GM12878 (cell line): Measurements from ENCODE around the gene MOCOS. TPM values are rescaled to one million over a fixed set of nuclear protein-coding genes. Genes with fewer than 3 reads are reported as not detected.

Experiments used
- ATAC-seq: fragments of 200-7000 bp; cut with Tn5 transposase; 3 replicates; pipeline ENCODE4 v1.9.1; 2020; ENCODE audit warnings: mild to moderate bottlenecking, moderate library complexity
- BruUV-seq: library from RNA; stranded (reverse); fragments of 400-500 nt; replicated peaks from 2 replicates; lab custom pipeline; 2021; lab: Mats Ljungman, UMichigan
- CTCF ChIA-PET: fragments of 300-600 bp; sonication (Branson Sonifier 250); formaldehyde crosslinking; extraction: SDS; loops from one replicate; lab custom pipeline; 2021; ENCODE audit warnings: inconsistent platforms; lab: Yijun Ruan, JAX
- POLR2A ChIA-PET: fragments of 350-600 bp; formaldehyde crosslinking; extraction: SDS; loops from one replicate; lab custom pipeline; 2021; ENCODE audit warnings: inconsistent platforms; lab: Charles Lee
- RAD21 ChIA-PET: fragments of 300-600 bp; sonication (Branson Sonifier 250); formaldehyde crosslinking; loops from one replicate; lab custom pipeline; 2023; ENCODE audit warnings: antibody characterized with exemption; ENCODE audit not compliant: unreplicated experiment; lab: Charles Lee
- SMC1A ChIA-PET: fragments of 300-600 bp; sonication (Branson Sonifier 250); formaldehyde crosslinking; loops from one replicate; lab custom pipeline; 2023; ENCODE audit not compliant: unreplicated experiment, uncharacterized antibody; lab: Charles Lee
- DNase-seq: peaks from one replicate; pipeline ENCODE4 v3.0.0-alpha.2; 2011; ENCODE audit warnings: low read depth, low spot score
- FAIRE-seq: peaks from 3 replicates; lab custom pipeline; 2011; peaks lifted over from hg19 to GRCh38; lab: Jason Lieb, UNC
- H2AFZ ChIP-seq: 2 replicates; pipeline ENCODE4 v1.6.0; 2011; ENCODE audit warnings: low read depth, low read length, control low read depth; ENCODE audit not compliant: control insufficient read depth
- H3K27ac ChIP-seq: 2 replicates; pipeline ENCODE4 v1.5.1; 2011; ENCODE audit warnings: control low read depth; ENCODE audit not compliant: control insufficient read depth, insufficient read depth
- H3K27me3 ChIP-seq, 2 experiments: replicated peaks in 1 of 2; 2 replicates each; pipeline versions ENCODE4 v1.6.0 to v1.6.1; 2011; ENCODE audit warnings: low read length in 1 of 2; ENCODE audit not compliant: control insufficient read depth in 2 of 2, insufficient read depth in 2 of 2
- H3K36me3 ChIP-seq, 2 experiments: 2 replicates each; pipeline ENCODE4 v1.5.1; 2011; ENCODE audit warnings: low read length in 1 of 2; ENCODE audit not compliant: control insufficient read depth in 2 of 2, insufficient read depth in 2 of 2
- H3K4me1 ChIP-seq: 2 replicates; pipeline ENCODE4 v1.6.1; 2011; ENCODE audit warnings: mild to moderate bottlenecking, low read length, moderate library complexity, mixed read lengths; ENCODE audit not compliant: control insufficient read depth, insufficient read depth
- H3K4me2 ChIP-seq: 2 replicates; pipeline ENCODE4 v1.6.0; 2011; ENCODE audit warnings: control low read depth; ENCODE audit not compliant: control insufficient read depth, insufficient read depth
- H3K4me3 ChIP-seq: fragments of 200-600 bp; sonication (generic); 2 replicates; pipeline ENCODE4 v1.5.1; 2016
- H3K79me2 ChIP-seq: 2 replicates; pipeline ENCODE4 v1.6.0; 2011; ENCODE audit warnings: low read length; ENCODE audit not compliant: control insufficient read depth, insufficient read depth
- H3K9ac ChIP-seq: 2 replicates; pipeline ENCODE4 v1.8.0; 2011; ENCODE audit warnings: low read length, control low read depth, mixed read lengths; ENCODE audit not compliant: control insufficient read depth, insufficient read depth
- H3K9me3 ChIP-seq: replicated peaks from 3 replicates; pipeline ENCODE4 v1.5.1; 2011; ENCODE audit warnings: mild to moderate bottlenecking, low read length; ENCODE audit not compliant: control insufficient read depth, insufficient read depth
- H4K20me1 ChIP-seq: 2 replicates; pipeline ENCODE4 v1.6.0; 2011; ENCODE audit not compliant: control insufficient read depth, insufficient read depth
- CHD1 ChIP-seq: IDR thresholded peaks from 2 replicates; pipeline ENCODE4 v1.6.1; 2012; ENCODE audit warnings: low read depth, low read length, improper control_type of control experiment
- CHD4 ChIP-seq: fragments of 200-600 bp; sonication (generic); IDR thresholded peaks from 2 replicates; pipeline ENCODE4 v1.6.1; 2016; ENCODE audit warnings: mild to moderate bottlenecking
- HDAC6 ChIP-seq: fragments of 200-600 bp; sonication (generic); IDR thresholded peaks from one replicate; pipeline ENCODE4 v1.8.0; 2017; ENCODE audit warnings: antibody characterized with exemption; ENCODE audit not compliant: unreplicated experiment
- MEF2A ChIP-seq: IDR thresholded peaks from 2 replicates; pipeline ENCODE4 v1.6.1; 2011; ENCODE audit warnings: low read depth, mild to moderate bottlenecking, low read length, moderate library complexity; ENCODE audit not compliant: insufficient read depth
- MEF2B ChIP-seq: fragments of 450-650 bp; IDR thresholded peaks from 2 replicates; pipeline ENCODE4 v1.6.1; 2018; ENCODE audit warnings: mild to moderate bottlenecking, moderate library complexity; ENCODE audit not compliant: partially characterized antibody, poor library complexity, severe bottlenecking
- SUPT20H ChIP-seq: IDR thresholded peaks from 2 replicates; pipeline ENCODE4 v1.6.1; 2011; ENCODE audit warnings: low read depth, mild to moderate bottlenecking, low read length, moderate library complexity, borderline replicate concordance; ENCODE audit not compliant: control insufficient read depth
- TBL1XR1 ChIP-seq: IDR thresholded peaks from 2 replicates; pipeline ENCODE4 v1.6.1; 2012; ENCODE audit warnings: low read depth, low read length, improper control_type of control experiment
- WGBS: methylation state at CpG from one replicate; pipeline ENCODE4 v1.1.6; 2016; ENCODE audit warnings: low lambda C conversion rate; ENCODE audit not compliant: insufficient replicate concordance, insufficient coverage; ENCODE audit errors: missing lambda C conversion rate; 5-methylcytosine and 5-hydroxymethylcytosine counted together
- in situ Hi-C: fragments of 300-500 bp; cut with MboI; formaldehyde crosslinking; loops from 9 replicates; pipeline ENCODE4 v1.14.3; 2018; ENCODE audit warnings: mixed read lengths
- intact Hi-C: fragments of 100-400 bp; cut with micrococcal nuclease; formaldehyde crosslinking; loops from one replicate; pipeline ENCODE4 v1.14.2; 2022; ENCODE audit not compliant: unreplicated experiment
- polyA plus RNA-seq, 11 experiments: library from polyadenylated mRNA; depleted of rRNA in 4 of 11; unstranded in 6 of 11; stranded (reverse) in 5 of 11; fragments of >200 nt; fragmentation: Nextera tagmentation in 4 of 11; fragmentation: Illumina TruSeq in 1 of 11; extraction: Ambion mirVana in 4 of 11; extraction: Trizol in 1 of 11; gene quantifications; 1 replicate in 1 of 11; 2 replicates in 10 of 11; pipeline versions ENCODE4 v1.2.1 to v1.2.3, GENCODE V29; 2011 to 2016; ENCODE audit warnings: inconsistent platforms in 2 of 11, missing spikeins in 2 of 11, low read depth in 1 of 11
- total RNA-seq, 4 experiments: library from RNA; depleted of rRNA in 3 of 4; stranded (reverse); fragments of >200 nt in 3 of 4; fragmentation: Illumina TruSeq in 1 of 4; extraction: Trizol in 1 of 4; gene quantifications; 2 replicates each; pipeline versions ENCODE4 v1.2.1 to v1.2.3, GENCODE V29; 2013 to 2021

MOCOS gene
- total and polyA plus RNA-seq, 10 of the 15 experiments (the other 5 are each of a cell fraction or from before 2014, with no cell fraction given), result 0.16 to 0.56 (median 0.33) TPM

DNA sequence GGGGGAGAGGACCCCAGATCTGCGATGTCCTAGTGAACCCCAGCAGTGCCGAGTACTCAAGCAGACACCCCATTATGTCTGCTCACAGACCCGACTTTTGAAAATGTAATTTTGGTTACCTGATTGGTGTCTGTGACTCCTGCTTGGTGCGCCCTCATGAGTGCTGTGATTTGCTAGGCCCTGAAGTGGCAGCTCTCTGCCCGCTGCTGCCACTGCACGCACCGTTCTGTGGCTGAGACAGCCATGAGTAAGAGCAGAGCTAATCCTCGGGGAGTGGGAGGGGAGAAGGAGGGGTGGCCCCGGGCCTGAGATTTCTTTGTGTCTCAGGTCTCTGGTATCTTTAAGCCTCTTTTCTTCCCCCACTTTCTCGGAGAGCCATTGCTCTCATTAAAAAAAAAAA lies 128.4 kb downstream of the MOCOS start:
- intact Hi-C loops, result no loop called here
- no peaks in the 10 kb centered on the region for H3K27me3 ChIP-seq
- in situ Hi-C loops, result no loop called here
- H3K4me2 ChIP-seq, result no peak overlapping the region
- H3K27ac ChIP-seq, result no peak overlapping the region
- no peaks in the 10 kb centered on the region for H4K20me1 ChIP-seq
- H3K4me1 ChIP-seq, result no peaks in the 10 kb centered on the region
- TF ChIP-seq MEF2B (peak; percentile 30), CHD1 (no peak)
- no peak for DNase-seq
- H3K36me3 ChIP-seq, result no peaks in the 10 kb centered on the region
- H3K9ac ChIP-seq, result no peak overlapping the region
- BruUV-seq, result no TSS peak
- POLR2A ChIA-PET, result interaction anchor here (0.7 to 2.0 kb wide), 4 partner anchors 11 to 90 kb away, joined by 3 to 6 read pairs (median 4); no protein-coding TSS in a partner anchor
- no peak overlapping the region for H2AFZ ChIP-seq
- H3K9me3 ChIP-seq, result no peaks in the 10 kb centered on the region
- peak; percentile 48 for ATAC-seq
- FAIRE-seq, result no peak
- no peaks in the 10 kb centered on the region; the same call in 1 of the 2 replicates for H3K79me2 ChIP-seq
- CTCF ChIA-PET, result interaction anchor here (0.9 to 1.3 kb wide), 2 partner anchors 11 to 13 kb away, joined by 3 to 5 read pairs; no protein-coding TSS in a partner anchor
- no peak overlapping the region for H3K4me3 ChIP-seq
- RAD21 ChIA-PET, result interaction anchor here (1.0 to 1.7 kb wide), 7 partner anchors 11 to 50 kb away, joined by 3 to 9 read pairs (median 3); partner anchors contain the start of gene FHOD3
- WGBS, result 51% methylated on average over 10 of the region's 10 CpGs
- SMC1A ChIA-PET, result interaction anchor here (0.7 to 2.9 kb wide), 7 partner anchors 9 to 79 kb away, joined by 3 to 17 read pairs (median 3); no protein-coding TSS in a partner anchor

DNA sequence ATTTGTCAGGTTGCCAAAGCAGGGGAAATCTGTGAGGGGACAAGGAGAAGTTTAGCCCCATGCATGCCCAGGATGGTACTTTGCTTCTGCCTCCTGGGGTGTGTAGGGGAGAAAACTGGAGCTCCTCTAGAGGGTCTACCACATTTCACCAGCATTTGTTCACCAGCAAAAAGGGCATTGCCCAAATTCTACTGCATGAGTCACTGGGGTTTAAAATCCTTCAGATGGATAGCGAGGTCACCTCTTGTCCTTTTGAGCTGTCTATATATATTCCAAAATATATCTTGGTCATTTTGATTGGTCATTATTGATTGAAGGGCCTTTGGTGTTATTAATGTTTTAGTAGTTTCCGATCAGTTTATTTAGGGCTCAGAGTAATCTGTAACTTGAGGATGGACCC lies 128.9 kb downstream of the MOCOS start:
- in situ Hi-C loops (no loop called here), intact Hi-C loops (no loop called here)
- BruUV-seq, result no TSS peak
- 60% methylated on average over 2 of the region's 2 CpGs for WGBS
- Histone ChIP-seq H3K79me2 (no peaks in the 10 kb centered on the region; the same call in 1 of the 2 replicates), H3K27me3 (no peaks in the 10 kb centered on the region), H4K20me1 (no peaks in the 10 kb centered on the region), H3K4me1 (no peaks in the 10 kb centered on the region), H2AFZ (no peak overlapping the region), H3K27ac (no peak overlapping the region), H3K9ac (no peak overlapping the region), H3K36me3 (no peaks in the 10 kb centered on the region), H3K9me3 (no peaks in the 10 kb centered on the region), H3K4me3 (no peak overlapping the region), H3K4me2 (no peak overlapping the region)
- FAIRE-seq (no peak), DNase-seq (no peak), ATAC-seq (no peak)
- ChIA-PET RAD21 (interaction anchor here (1.0 to 1.7 kb wide), 7 partner anchors 12 to 50 kb away, joined by 3 to 9 read pairs (median 3); partner anchors contain the start of gene FHOD3), POLR2A (interaction anchor here (0.9 to 2.0 kb wide), 3 partner anchors 10 to 89 kb away, joined by 3 to 6 read pairs (median 4); no protein-coding TSS in a partner anchor), SMC1A (interaction anchor here (0.6 to 2.9 kb wide), 8 partner anchors 9 to 896 kb away, joined by 3 to 17 read pairs (median 3); no protein-coding TSS in a partner anchor), CTCF (interaction anchor here (0.7 to 1.3 kb wide), 4 partner anchors 10 to 302 kb away, joined by 3 to 5 read pairs (median 3); no protein-coding TSS in a partner anchor)
- TF ChIP-seq HDAC6 (no peak), CHD4 (no peak), TBL1XR1 (no peak), SUPT20H (no peak), MEF2A (no peak)

Other genes with a start within 250 kb of the MOCOS start
- gene RPRD1A, start 119.9 kb upstream of the MOCOS start, total RNA-seq (2014; rRNA removed), result 38.6 and 45.0 TPM in 2 replicates
- 36.0 and 36.9 TPM in 2 replicates for gene RPRD1A, start 119.9 kb upstream of the MOCOS start, total RNA-seq (2014; rRNA removed; fragmentation: Illumina TruSeq; extraction: Trizol)
- 35.3 and 36.4 TPM in 2 replicates for gene RPRD1A, start 119.9 kb upstream of the MOCOS start, total RNA-seq (2021)
- gene RPRD1A, start 119.9 kb upstream of the MOCOS start, polyA plus RNA-seq (2011; rRNA removed), result 66.2 and 110 TPM in 2 replicates
- 33.6 and 40.2 TPM in 2 replicates for gene RPRD1A, start 119.9 kb upstream of the MOCOS start, polyA plus RNA-seq (2014; fragmentation: Illumina TruSeq; extraction: Trizol)
- 10 to 100 TPM; 16.2 to 19.1 TPM for gene RPRD1A, start 119.9 kb upstream of the MOCOS start, polyA plus RNA-seq (2014; fragmentation: Nextera tagmentation; extraction: Ambion mirVana)
- 31.2 and 33.8 TPM in 2 replicates for gene RPRD1A, start 119.9 kb upstream of the MOCOS start, polyA plus RNA-seq (2014; rRNA removed)
- gene RPRD1A, start 119.9 kb upstream of the MOCOS start, polyA plus RNA-seq (2016; fragmentation: Nextera tagmentation; extraction: Ambion mirVana), result 10 to 100 TPM; 36.8 to 37.5 TPM
- 53.3 and 58.1 TPM in 2 replicates for gene SLC39A6, start 58.2 kb upstream of the MOCOS start, total RNA-seq (2014; rRNA removed)
- 54.8 and 54.9 TPM in 2 replicates for gene SLC39A6, start 58.2 kb upstream of the MOCOS start, total RNA-seq (2014; rRNA removed; fragmentation: Illumina TruSeq; extraction: Trizol)
- gene SLC39A6, start 58.2 kb upstream of the MOCOS start, total RNA-seq (2021), result 31.5 and 31.8 TPM in 2 replicates
- gene SLC39A6, start 58.2 kb upstream of the MOCOS start, polyA plus RNA-seq (2011; rRNA removed), result 65.1 and 65.9 TPM in 2 replicates
- gene SLC39A6, start 58.2 kb upstream of the MOCOS start, polyA plus RNA-seq (2014; fragmentation: Illumina TruSeq; extraction: Trizol), result 51.5 and 60.6 TPM in 2 replicates
- 10 to 100 TPM; 12.4 to 19.5 TPM for gene SLC39A6, start 58.2 kb upstream of the MOCOS start, polyA plus RNA-seq (2014; fragmentation: Nextera tagmentation; extraction: Ambion mirVana)
- gene SLC39A6, start 58.2 kb upstream of the MOCOS start, polyA plus RNA-seq (2014; rRNA removed), result 27.7 and 34.1 TPM in 2 replicates
- gene SLC39A6, start 58.2 kb upstream of the MOCOS start, polyA plus RNA-seq (2016; fragmentation: Nextera tagmentation; extraction: Ambion mirVana), result 10 to 100 TPM; 38.7 to 43.9 TPM
- 117 and 145 TPM in 2 replicates for gene ELP2, start 57.6 kb upstream of the MOCOS start, total RNA-seq (2014; rRNA removed)
- 58.9 and 59.8 TPM in 2 replicates for gene ELP2, start 57.6 kb upstream of the MOCOS start, total RNA-seq (2014; rRNA removed; fragmentation: Illumina TruSeq; extraction: Trizol)
- 88.8 and 92.8 TPM in 2 replicates for gene ELP2, start 57.6 kb upstream of the MOCOS start, total RNA-seq (2021)
- 134 and 180 TPM in 2 replicates for gene ELP2, start 57.6 kb upstream of the MOCOS start, polyA plus RNA-seq (2011; rRNA removed)
- 56.9 and 73.2 TPM in 2 replicates for gene ELP2, start 57.6 kb upstream of the MOCOS start, polyA plus RNA-seq (2014; fragmentation: Illumina TruSeq; extraction: Trizol)
- 10 to 100 TPM; 90.6 to 90.7 TPM for gene ELP2, start 57.6 kb upstream of the MOCOS start, polyA plus RNA-seq (2014; fragmentation: Nextera tagmentation; extraction: Ambion mirVana)
- gene ELP2, start 57.6 kb upstream of the MOCOS start, polyA plus RNA-seq (2014; rRNA removed), result 58.4 and 65.5 TPM in 2 replicates
- 10 to 100 TPM; 76.9 to 86.4 TPM for gene ELP2, start 57.6 kb upstream of the MOCOS start, polyA plus RNA-seq (2016; fragmentation: Nextera tagmentation; extraction: Ambion mirVana)
- 10.8 and 13.5 TPM in 2 replicates for gene FHOD3, start 110.2 kb downstream of the MOCOS start, total RNA-seq (2014; rRNA removed)
- gene FHOD3, start 110.2 kb downstream of the MOCOS start, total RNA-seq (2014; rRNA removed; fragmentation: Illumina TruSeq; extraction: Trizol), result 10.3 and 11.0 TPM in 2 replicates
- 10.7 and 11.4 TPM in 2 replicates for gene FHOD3, start 110.2 kb downstream of the MOCOS start, total RNA-seq (2021)
- gene FHOD3, start 110.2 kb downstream of the MOCOS start, polyA plus RNA-seq (2011; rRNA removed), result 26.4 and 26.7 TPM in 2 replicates
- gene FHOD3, start 110.2 kb downstream of the MOCOS start, polyA plus RNA-seq (2014; fragmentation: Illumina TruSeq; extraction: Trizol), result 11.6 and 12.8 TPM in 2 replicates
- gene FHOD3, start 110.2 kb downstream of the MOCOS start, polyA plus RNA-seq (2014; fragmentation: Nextera tagmentation; extraction: Ambion mirVana), result under 1 TPM; 0.77 to 0.90 TPM
- gene FHOD3, start 110.2 kb downstream of the MOCOS start, polyA plus RNA-seq (2014; rRNA removed), result 9.6 and 10.0 TPM in 2 replicates
- gene FHOD3, start 110.2 kb downstream of the MOCOS start, polyA plus RNA-seq (2016; fragmentation: Nextera tagmentation; extraction: Ambion mirVana), result 1 to 10 TPM; 2.0 to 2.4 TPM